NK-92 (cell line): ENCODE measurements around the gene ABHD15.

Source experiments
- DNase-seq: peaks from one replicate; lab custom pipeline; 2025; ENCODE audit not compliant: unreplicated experiment; lab: John Stamatoyannopoulos, UW

The ABHD15 gene

GRCh38 chr17:29583324-29584248 lies 16.7 kb upstream of the ABHD15 start:
- no peak for DNase-seq

GRCh38 chr17:29582772-29583171 lies 15.9 kb upstream of the ABHD15 start:
- DNase-seq = no peak

- DNase-seq = no peak
These were observed 15.5 kb upstream of the ABHD15 start for GRCh38 chr17:29582254-29582765.

- no peak for DNase-seq
These were observed 14.9 kb upstream of the ABHD15 start for GRCh38 chr17:29581583-29582253.

GRCh38 chr17:29579866-29580771 lies 13.3 kb upstream of the ABHD15 start:
- DNase-seq = peak; percentile 32

- no peak for DNase-seq
These were observed 12.0 kb upstream of the ABHD15 start for GRCh38 chr17:29578626-29579485.

- DNase-seq = no peak
These were observed 10.8 kb upstream of the ABHD15 start for GRCh38 chr17:29577385-29578211.

GRCh38 chr17:29577001-29577370 lies 10.1 kb upstream of the ABHD15 start:
- no peak for DNase-seq

GRCh38 chr17:29576214-29577000 lies 9.6 kb upstream of the ABHD15 start:
- no peak for DNase-seq

GRCh38 chr17:29575511-29576213 lies 8.8 kb upstream of the ABHD15 start:
- DNase-seq = no peak

GRCh38 chr17:29574732-29575510 lies 8.1 kb upstream of the ABHD15 start:
- no peak for DNase-seq

- DNase-seq = no peak
These were observed 7.3 kb upstream of the ABHD15 start for GRCh38 chr17:29573871-29574731.

GRCh38 chr17:29573558-29573869 lies 6.7 kb upstream of the ABHD15 start:
- no peak for DNase-seq

GRCh38 chr17:29572691-29573557 lies 6.1 kb upstream of the ABHD15 start:
- no peak for DNase-seq

- DNase-seq = no peak
These were observed 5.2 kb upstream of the ABHD15 start for GRCh38 chr17:29571883-29572681.
